Measurements from ENCODE around the gene SNRPA1.

DNA sequence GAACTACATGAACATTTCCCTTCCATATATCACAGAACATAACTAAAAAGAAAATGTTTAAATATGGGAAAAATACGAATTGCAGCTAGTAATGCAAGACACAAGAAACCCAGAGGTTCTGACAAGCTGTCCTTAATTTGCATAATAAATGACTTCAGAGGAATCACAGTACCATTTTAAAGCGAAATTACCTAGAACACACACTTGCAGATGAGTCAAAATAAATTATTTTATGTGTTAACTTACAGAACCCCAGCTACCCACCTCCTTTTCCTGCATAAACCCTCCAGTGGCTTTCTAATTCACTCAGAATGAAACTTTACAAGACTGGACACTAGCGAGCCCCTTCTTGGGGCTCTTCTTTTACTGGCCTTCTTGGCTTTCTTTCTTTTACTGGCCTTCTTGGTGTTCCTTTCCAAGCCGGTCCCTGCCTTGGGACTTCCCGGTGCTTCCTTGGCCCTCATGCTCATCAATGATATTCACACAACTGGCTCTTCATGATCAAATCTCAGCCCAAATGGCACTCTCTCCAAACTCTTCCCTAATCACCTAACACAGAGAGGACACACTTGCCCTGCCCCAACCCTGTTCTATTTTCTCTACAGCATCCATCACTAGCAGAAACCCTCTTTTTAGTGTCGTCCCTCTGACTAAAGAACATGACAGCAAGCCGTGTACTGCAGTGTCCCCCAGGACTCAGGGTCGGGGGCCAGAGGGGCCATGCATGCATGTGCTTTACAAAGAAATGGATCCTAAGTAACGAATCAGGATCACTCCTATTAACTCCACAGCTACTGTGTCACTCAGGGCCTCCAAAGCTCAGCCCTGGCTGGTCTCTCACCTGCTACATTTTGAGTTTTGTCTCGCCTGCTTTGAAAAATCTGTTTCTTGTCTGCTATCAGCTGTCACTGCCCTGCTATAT, 48.0 kb downstream of the SNRPA1 start:
- no peak for TF ChIP-seq EZH2 (IDR thresholded peaks at IDR 0.05; ENCODE audit: borderline replicate concordance, low read depth, low read length, severe bottlenecking)
- TF ChIP-seq, protein P1, sequence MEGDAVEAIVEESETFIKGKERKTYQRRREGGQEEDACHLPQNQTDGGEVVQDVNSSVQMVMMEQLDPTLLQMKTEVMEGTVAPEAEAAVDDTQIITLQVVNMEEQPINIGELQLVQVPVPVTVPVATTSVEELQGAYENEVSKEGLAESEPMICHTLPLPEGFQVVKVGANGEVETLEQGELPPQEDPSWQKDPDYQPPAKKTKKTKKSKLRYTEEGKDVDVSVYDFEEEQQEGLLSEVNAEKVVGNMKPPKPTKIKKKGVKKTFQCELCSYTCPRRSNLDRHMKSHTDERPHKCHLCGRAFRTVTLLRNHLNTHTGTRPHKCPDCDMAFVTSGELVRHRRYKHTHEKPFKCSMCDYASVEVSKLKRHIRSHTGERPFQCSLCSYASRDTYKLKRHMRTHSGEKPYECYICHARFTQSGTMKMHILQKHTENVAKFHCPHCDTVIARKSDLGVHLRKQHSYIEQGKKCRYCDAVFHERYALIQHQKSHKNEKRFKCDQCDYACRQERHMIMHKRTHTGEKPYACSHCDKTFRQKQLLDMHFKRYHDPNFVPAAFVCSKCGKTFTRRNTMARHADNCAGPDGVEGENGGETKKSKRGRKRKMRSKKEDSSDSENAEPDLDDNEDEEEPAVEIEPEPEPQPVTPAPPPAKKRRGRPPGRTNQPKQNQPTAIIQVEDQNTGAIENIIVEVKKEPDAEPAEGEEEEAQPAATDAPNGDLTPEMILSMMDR (IDR thresholded peaks at IDR 0.05; ENCODE audit: extremely low read depth in 1 of 2, insufficient read depth in 1 of 2, low read depth in 1 of 2, low read length in 2 of 2) = no peak
- TF ChIP-seq, protein P2, sequence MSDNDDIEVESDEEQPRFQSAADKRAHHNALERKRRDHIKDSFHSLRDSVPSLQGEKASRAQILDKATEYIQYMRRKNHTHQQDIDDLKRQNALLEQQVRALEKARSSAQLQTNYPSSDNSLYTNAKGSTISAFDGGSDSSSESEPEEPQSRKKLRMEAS (IDR thresholded peaks at IDR 0.05; ENCODE audit: insufficient read depth, insufficient read length) = no peak
- no peak for TF ChIP-seq POLR2A (IDR thresholded peaks at IDR 0.05; ENCODE audit: low read depth, low read length)
- no peak for TF ChIP-seq JUN (IDR thresholded peaks at IDR 0.05; ENCODE audit: borderline replicate concordance, insufficient read depth, insufficient read length, low read depth)
- no peak for TF ChIP-seq POLR2AphosphoS5 (IDR thresholded peaks at IDR 0.05; ENCODE audit: insufficient read depth, low read depth, low read length)
- TF ChIP-seq FOS (IDR thresholded peaks at IDR 0.05; ENCODE audit: borderline replicate concordance, insufficient read depth, low read length) = no peak
- TF ChIP-seq GATA2 (IDR thresholded peaks at IDR 0.05; ENCODE audit: insufficient read depth, insufficient read length, low read depth, low read length) = no peak

All from endothelial cell of umbilical vein (primary cell).